RWPE2 (cell line): ENCODE results near the gene PCDHGB1.
A peak's percentile ranks its signal among the peaks of the same experiment; 100 is the strongest.
"Not testable (repeated sequence)": the region's sequence is repeated elsewhere in the genome, so short reads cannot be mapped to it uniquely, and the experiment has no call there.

Experiments
- ATAC-seq: fragments of 200-7000 bp; cut with Tn5 transposase; 3 replicates; pipeline ENCODE4 v1.9.1; 2021; ENCODE audit warnings: low read depth
- DNase-seq: peaks from one replicate; pipeline ENCODE4 v3.0.0-alpha.2; 2020; ENCODE audit warnings: low spot score
- H3K27ac ChIP-seq: fragments of 450-650 bp; 2 replicates; pipeline ENCODE4 v1.5.1; 2017; ENCODE audit warnings: mild to moderate bottlenecking; ENCODE audit not compliant: poor library complexity, severe bottlenecking
- H3K27me3 ChIP-seq: fragments of 250-450 bp; sonication (Bioruptor Pico); 2 replicates; pipeline ENCODE4 v1.5.1; 2021; ENCODE audit warnings: mild to moderate bottlenecking, moderate library complexity; ENCODE audit not compliant: insufficient read depth, poor library complexity, severe bottlenecking
- H3K36me3 ChIP-seq: fragments of 250-450 bp; sonication (Bioruptor Pico); 2 replicates; pipeline ENCODE4 v1.5.1; 2020; ENCODE audit warnings: low read depth, mild to moderate bottlenecking, moderate library complexity
- H3K4me1 ChIP-seq: fragments of 250-450 bp; sonication (Bioruptor Pico); 2 replicates; pipeline ENCODE4 v1.5.1; 2021; ENCODE audit warnings: mild to moderate bottlenecking, moderate library complexity; ENCODE audit not compliant: insufficient read depth, poor library complexity, severe bottlenecking
- H3K4me3 ChIP-seq: fragments of 250-450 bp; sonication (Bioruptor Pico); 2 replicates; pipeline ENCODE4 v1.5.1; 2021; ENCODE audit warnings: mild to moderate bottlenecking, moderate library complexity; ENCODE audit not compliant: severe bottlenecking
- H3K9me3 ChIP-seq: fragments of 250-450 bp; sonication (Bioruptor Pico); 2 replicates; pipeline ENCODE4 v1.5.1; 2021; ENCODE audit warnings: mild to moderate bottlenecking, moderate library complexity; ENCODE audit not compliant: severe bottlenecking
- CTCF ChIP-seq: fragments of 450-650 bp; IDR thresholded peaks from one replicate; pipeline ENCODE4 v1.5.1; 2017; ENCODE audit warnings: mild to moderate bottlenecking, moderate library complexity; ENCODE audit not compliant: poor library complexity, severe bottlenecking

The PCDHGB1 gene

GRCh38 chr5:141342773-141343172 is 7.1 kb upstream of the PCDHGB1 start:
- Histone ChIP-seq H3K4me1 (no peaks in the 10 kb centered on the region), H3K27ac (no peak overlapping the region), H3K36me3 (no peaks in the 10 kb centered on the region), H3K27me3 (peaks cover 83% of the 10 kb centered on the region), H3K9me3 (peaks cover 7% of the 10 kb centered on the region), H3K4me3 (no peak overlapping the region)
- ATAC-seq (no peak), DNase-seq (no peak)
- no peak for TF ChIP-seq CTCF

- Histone ChIP-seq H3K36me3 (no peaks in the 10 kb centered on the region), H3K4me1 (no peaks in the 10 kb centered on the region), H3K4me3 (peak within 1 kb of the TSS; percentile 5), H3K27me3 (peaks cover 80% of the 10 kb centered on the region), H3K27ac (no peak within 1 kb of the TSS), H3K9me3 (peaks cover 7% of the 10 kb centered on the region)
- peak; percentile 49 for TF ChIP-seq CTCF
- no peak for ATAC-seq
- no peak for DNase-seq
Observed at GRCh38 chr5:141343242-141343952, 6.5 kb upstream of the PCDHGB1 start, which contains the start of gene PCDHGA3. Gene PCDHGA3 (plus strand): TSS chr5:141343829. CDS start chr5:141344034, 205 bp downstream.

GRCh38 chr5:141343953-141344463 is 5.9 kb upstream of the PCDHGB1 start:
- H3K27ac ChIP-seq = no peak overlapping the region
- DNase-seq (no peak), ATAC-seq (no peak)
- no peaks in the 10 kb centered on the region for H3K4me1 ChIP-seq
- TF ChIP-seq CTCF = peak; percentile 31
- H3K9me3 ChIP-seq = peaks cover 7% of the 10 kb centered on the region
- peak overlapping the region; percentile 5 for H3K4me3 ChIP-seq
- H3K27me3 ChIP-seq = peaks cover 80% of the 10 kb centered on the region
- no peaks in the 10 kb centered on the region for H3K36me3 ChIP-seq

GRCh38 chr5:141345327-141345726 is 4.6 kb upstream of the PCDHGB1 start:
- H3K27ac ChIP-seq = no peak overlapping the region
- H3K36me3 ChIP-seq = no peaks in the 10 kb centered on the region
- H3K9me3 ChIP-seq = no peaks in the 10 kb centered on the region
- no peaks in the 10 kb centered on the region for H3K4me1 ChIP-seq
- H3K4me3 ChIP-seq = no peak overlapping the region
- ATAC-seq (no peak), DNase-seq (no peak)
- TF ChIP-seq CTCF = no peak
- H3K27me3 ChIP-seq = peaks cover 80% of the 10 kb centered on the region

- not testable (repeated sequence) for ATAC-seq, H3K4me1 ChIP-seq, H3K36me3 ChIP-seq, H3K4me3 ChIP-seq, DNase-seq, H3K27ac ChIP-seq, H3K9me3 ChIP-seq
- H3K27me3 ChIP-seq = peaks cover 81% of the 10 kb centered on the region
Observed at GRCh38 chr5:141346017-141346416, 3.9 kb upstream of the PCDHGB1 start.
